KMS-11 (cell line): Measurements from ENCODE around the gene ATG4D.

Source experiments
- H2AFZ ChIP-seq: fragments of 200-600 bp; sonication (generic); 2 replicates; pipeline ENCODE4 v1.6.1; 2016; ENCODE audit warnings: antibody characterized with exemption, mixed run types, low read depth
- H3K27ac ChIP-seq: fragments of 200-600 bp; sonication (generic); 2 replicates; pipeline ENCODE4 v1.6.1; 2016; ENCODE audit warnings: mild to moderate bottlenecking, mixed run types
- H3K27me3 ChIP-seq: fragments of 200-600 bp; sonication (generic); 2 replicates; pipeline ENCODE4 v1.6.1; 2017; ENCODE audit warnings: mild to moderate bottlenecking, low read depth, mixed run types, moderate library complexity; ENCODE audit not compliant: insufficient read depth
- H3K36me3 ChIP-seq: fragments of 200-600 bp; sonication (generic); 2 replicates; pipeline ENCODE4 v1.6.1; 2017; ENCODE audit warnings: mild to moderate bottlenecking, mixed run types; ENCODE audit not compliant: insufficient read depth
- H3K4me1 ChIP-seq: fragments of 200-600 bp; sonication (generic); 2 replicates; pipeline ENCODE4 v1.6.1; 2016; ENCODE audit warnings: mild to moderate bottlenecking, low read depth, mixed run types; ENCODE audit not compliant: poor library complexity, severe bottlenecking
- H3K4me2 ChIP-seq: fragments of 200-600 bp; sonication (generic); 2 replicates; pipeline ENCODE4 v1.7.0; 2016; ENCODE audit warnings: mild to moderate bottlenecking, mixed run types
- H3K4me3 ChIP-seq: fragments of 200-600 bp; sonication (generic); IDR thresholded peaks from 2 replicates; pipeline ENCODE4 v1.6.1; 2017; ENCODE audit warnings: low read depth, low read length, mixed read lengths; ENCODE audit not compliant: insufficient read depth
- H3K79me2 ChIP-seq: fragments of 200-600 bp; sonication (generic); 2 replicates; pipeline ENCODE4 v1.6.1; 2016; ENCODE audit warnings: low read depth, mixed run types; ENCODE audit not compliant: insufficient read depth
- H3K9ac ChIP-seq: fragments of 200-600 bp; sonication (generic); 2 replicates; pipeline ENCODE4 v1.6.1; 2016; ENCODE audit warnings: mild to moderate bottlenecking, mixed run types
- H4K20me1 ChIP-seq: fragments of 200-600 bp; sonication (generic); 2 replicates; pipeline ENCODE4 v1.6.1; 2016; ENCODE audit warnings: mild to moderate bottlenecking, mixed run types; ENCODE audit not compliant: insufficient read depth
- TF ChIP-seq, protein P1 (sequence below): fragments of 200-600 bp; sonication (generic); conservative IDR thresholded peaks from 2 replicates; pipeline ENCODE4 v1.6.1; 2017; ENCODE audit warnings: low read depth, mild to moderate bottlenecking, antibody characterized with exemption, low read length, moderate library complexity, mixed read lengths

ATG4D gene

GRCh38 chr19:10555610-10555973 lies 11.9 kb downstream of the ATG4D start:
- Histone ChIP-seq H3K79me2 (no peaks in the 10 kb centered on the region), H3K4me3 (no peak overlapping the region), H3K36me3 (peaks cover 5% of the 10 kb centered on the region; the same call in 1 of the 2 replicates), H3K4me2 (no peak overlapping the region), H3K27ac (no peak overlapping the region), H3K9ac (no peak overlapping the region), H3K4me1 (peaks cover 6% of the 10 kb centered on the region), H4K20me1 (no peaks in the 10 kb centered on the region), H3K27me3 (no peaks in the 10 kb centered on the region), H2AFZ (no peak overlapping the region)
- TF ChIP-seq, protein P1, sequence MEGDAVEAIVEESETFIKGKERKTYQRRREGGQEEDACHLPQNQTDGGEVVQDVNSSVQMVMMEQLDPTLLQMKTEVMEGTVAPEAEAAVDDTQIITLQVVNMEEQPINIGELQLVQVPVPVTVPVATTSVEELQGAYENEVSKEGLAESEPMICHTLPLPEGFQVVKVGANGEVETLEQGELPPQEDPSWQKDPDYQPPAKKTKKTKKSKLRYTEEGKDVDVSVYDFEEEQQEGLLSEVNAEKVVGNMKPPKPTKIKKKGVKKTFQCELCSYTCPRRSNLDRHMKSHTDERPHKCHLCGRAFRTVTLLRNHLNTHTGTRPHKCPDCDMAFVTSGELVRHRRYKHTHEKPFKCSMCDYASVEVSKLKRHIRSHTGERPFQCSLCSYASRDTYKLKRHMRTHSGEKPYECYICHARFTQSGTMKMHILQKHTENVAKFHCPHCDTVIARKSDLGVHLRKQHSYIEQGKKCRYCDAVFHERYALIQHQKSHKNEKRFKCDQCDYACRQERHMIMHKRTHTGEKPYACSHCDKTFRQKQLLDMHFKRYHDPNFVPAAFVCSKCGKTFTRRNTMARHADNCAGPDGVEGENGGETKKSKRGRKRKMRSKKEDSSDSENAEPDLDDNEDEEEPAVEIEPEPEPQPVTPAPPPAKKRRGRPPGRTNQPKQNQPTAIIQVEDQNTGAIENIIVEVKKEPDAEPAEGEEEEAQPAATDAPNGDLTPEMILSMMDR, result no peak

- Histone ChIP-seq H3K36me3 (peaks cover 5% of the 10 kb centered on the region; the same call in 1 of the 2 replicates), H3K4me3 (no peak overlapping the region), H3K27ac (no peak overlapping the region), H3K4me2 (no peak overlapping the region), H3K27me3 (no peaks in the 10 kb centered on the region), H3K9ac (no peak overlapping the region), H3K79me2 (no peaks in the 10 kb centered on the region), H4K20me1 (no peaks in the 10 kb centered on the region), H3K4me1 (peaks cover 6% of the 10 kb centered on the region), H2AFZ (no peak overlapping the region)
- TF ChIP-seq, protein P1, result no peak
Observed at GRCh38 chr19:10557603-10558197, 14.0 kb downstream of the ATG4D start.

DNA sequence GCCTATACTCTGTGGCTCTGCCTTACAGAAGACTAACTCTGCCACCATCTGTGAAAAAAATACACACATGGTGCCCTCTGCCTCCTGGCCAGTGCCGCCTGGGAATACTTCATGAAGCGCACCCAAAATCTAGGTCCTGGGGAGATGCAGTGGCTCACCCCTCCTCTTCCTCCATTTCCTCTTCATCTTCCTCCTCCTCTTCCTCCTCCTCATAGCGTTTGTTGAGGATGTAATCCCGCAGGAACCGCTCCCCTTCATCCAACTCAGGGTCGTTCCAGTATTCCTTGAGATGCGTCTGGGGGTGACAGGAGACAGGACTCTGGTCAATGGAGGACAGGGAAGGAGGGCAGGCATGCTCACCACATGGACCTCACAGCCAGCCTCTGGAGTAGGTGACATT lies 16.4 kb downstream of the ATG4D start:
- no peaks in the 10 kb centered on the region for H3K36me3 ChIP-seq
- H3K79me2 ChIP-seq, result peaks cover 16% of the 10 kb centered on the region
- H3K9ac ChIP-seq, result no peak overlapping the region
- peaks cover 9% of the 10 kb centered on the region for H3K4me1 ChIP-seq
- H3K27me3 ChIP-seq, result no peaks in the 10 kb centered on the region
- H3K4me2 ChIP-seq, result no peak overlapping the region
- H4K20me1 ChIP-seq, result no peaks in the 10 kb centered on the region
- no peak overlapping the region for H2AFZ ChIP-seq
- TF ChIP-seq, protein P1, result no peak
- H3K4me3 ChIP-seq, result no peak overlapping the region
- no peak overlapping the region for H3K27ac ChIP-seq

DNA sequence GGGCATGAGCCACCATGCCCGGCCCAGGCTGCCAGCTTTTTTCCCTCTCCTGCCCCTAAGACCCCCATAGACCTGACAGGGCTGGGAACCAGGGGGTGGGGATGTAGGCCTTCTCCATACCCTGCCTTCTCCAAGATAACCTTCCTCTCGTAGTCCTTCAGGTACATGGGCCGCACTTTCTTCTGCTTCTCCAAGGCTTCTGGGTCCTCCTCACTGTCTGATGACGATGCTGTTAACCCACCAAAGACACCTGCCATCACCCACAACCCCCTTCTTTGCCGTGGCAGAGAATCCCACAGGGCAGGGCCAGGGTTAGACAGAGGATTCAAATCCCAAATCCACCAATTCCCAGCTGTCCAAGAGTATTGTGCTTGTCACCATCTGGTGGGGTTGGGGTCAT lies 18.9 kb downstream of the ATG4D start:
- no peak overlapping the region for H2AFZ ChIP-seq
- H3K4me1 ChIP-seq, result peaks cover 24% of the 10 kb centered on the region
- TF ChIP-seq, protein P1, result no peak
- peaks cover 17% of the 10 kb centered on the region for H3K79me2 ChIP-seq
- no peak overlapping the region for H3K27ac ChIP-seq
- H4K20me1 ChIP-seq, result no peaks in the 10 kb centered on the region
- 0 out of 2 replicates have a peak, but pooled peaks cover 1% of the 10 kb centered on the region for H3K27me3 ChIP-seq
- no peak overlapping the region for H3K4me2 ChIP-seq
- no peak overlapping the region for H3K4me3 ChIP-seq
- H3K9ac ChIP-seq, result no peak overlapping the region
- no peaks in the 10 kb centered on the region for H3K36me3 ChIP-seq
